PFSK-1 (cell line): Measurements from ENCODE around the gene MYH7B.

Experiments used
- FOXP2 ChIP-seq: optimal IDR thresholded peaks from 2 replicates; pipeline ENCODE3; 2011; ENCODE audit warnings: borderline replicate concordance, control low read depth, inconsistent platforms; ENCODE audit not compliant: insufficient read depth; ENCODE audit errors: extremely low read length, extremely low read depth
- POLR2AphosphoS5 ChIP-seq: IDR thresholded peaks from 2 replicates; pipeline ENCODE4 v1.6.1; 2012; ENCODE audit warnings: low read depth, mild to moderate bottlenecking, control low read depth, low read length, moderate library complexity
- SIN3A ChIP-seq: IDR thresholded peaks from 2 replicates; pipeline ENCODE4 v1.6.1; 2012; ENCODE audit warnings: mild to moderate bottlenecking, low read length, moderate library complexity, borderline replicate concordance; ENCODE audit not compliant: insufficient read depth
- TAF1 ChIP-seq: IDR thresholded peaks from 2 replicates; pipeline ENCODE4 v1.6.1; 2012; ENCODE audit warnings: low read length, control low read depth, borderline replicate concordance; ENCODE audit not compliant: insufficient read depth
- TF ChIP-seq, protein P1 (sequence below), 2 experiments: IDR thresholded peaks; 2 replicates each; pipeline versions ENCODE4 v1.6.1 to v1.8.0; 2011 to 2012; ENCODE audit warnings: low read depth in 2 of 2, low read length in 2 of 2, control low read depth in 1 of 2, inconsistent platforms in 1 of 2, mild to moderate bottlenecking in 1 of 2, moderate library complexity in 1 of 2; ENCODE audit not compliant: insufficient read depth in 1 of 2

DNA sequence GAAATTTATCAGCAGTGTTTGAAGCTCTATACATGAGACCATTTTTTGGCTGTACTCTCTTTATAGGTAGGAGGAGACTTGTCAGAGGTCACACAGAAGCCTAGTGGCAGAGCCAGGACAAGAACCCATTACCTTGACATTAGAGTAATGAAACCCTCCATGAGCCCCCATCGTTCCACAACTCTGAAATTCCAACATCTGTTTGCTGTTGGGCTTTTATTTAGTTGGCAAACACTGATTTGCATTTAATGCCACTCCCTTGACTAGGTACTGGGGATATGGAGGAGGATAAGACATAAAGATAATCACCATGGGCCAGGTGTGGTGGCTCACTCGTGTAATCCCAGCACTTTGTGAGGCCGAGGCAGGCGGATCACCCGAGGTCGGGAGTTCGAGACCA, 1.7 kb upstream of the MYH7B start:
- TF ChIP-seq POLR2AphosphoS5 (no peak), SIN3A (no peak), TAF1 (no peak), FOXP2 (no peak)
- TF ChIP-seq, protein P1, sequence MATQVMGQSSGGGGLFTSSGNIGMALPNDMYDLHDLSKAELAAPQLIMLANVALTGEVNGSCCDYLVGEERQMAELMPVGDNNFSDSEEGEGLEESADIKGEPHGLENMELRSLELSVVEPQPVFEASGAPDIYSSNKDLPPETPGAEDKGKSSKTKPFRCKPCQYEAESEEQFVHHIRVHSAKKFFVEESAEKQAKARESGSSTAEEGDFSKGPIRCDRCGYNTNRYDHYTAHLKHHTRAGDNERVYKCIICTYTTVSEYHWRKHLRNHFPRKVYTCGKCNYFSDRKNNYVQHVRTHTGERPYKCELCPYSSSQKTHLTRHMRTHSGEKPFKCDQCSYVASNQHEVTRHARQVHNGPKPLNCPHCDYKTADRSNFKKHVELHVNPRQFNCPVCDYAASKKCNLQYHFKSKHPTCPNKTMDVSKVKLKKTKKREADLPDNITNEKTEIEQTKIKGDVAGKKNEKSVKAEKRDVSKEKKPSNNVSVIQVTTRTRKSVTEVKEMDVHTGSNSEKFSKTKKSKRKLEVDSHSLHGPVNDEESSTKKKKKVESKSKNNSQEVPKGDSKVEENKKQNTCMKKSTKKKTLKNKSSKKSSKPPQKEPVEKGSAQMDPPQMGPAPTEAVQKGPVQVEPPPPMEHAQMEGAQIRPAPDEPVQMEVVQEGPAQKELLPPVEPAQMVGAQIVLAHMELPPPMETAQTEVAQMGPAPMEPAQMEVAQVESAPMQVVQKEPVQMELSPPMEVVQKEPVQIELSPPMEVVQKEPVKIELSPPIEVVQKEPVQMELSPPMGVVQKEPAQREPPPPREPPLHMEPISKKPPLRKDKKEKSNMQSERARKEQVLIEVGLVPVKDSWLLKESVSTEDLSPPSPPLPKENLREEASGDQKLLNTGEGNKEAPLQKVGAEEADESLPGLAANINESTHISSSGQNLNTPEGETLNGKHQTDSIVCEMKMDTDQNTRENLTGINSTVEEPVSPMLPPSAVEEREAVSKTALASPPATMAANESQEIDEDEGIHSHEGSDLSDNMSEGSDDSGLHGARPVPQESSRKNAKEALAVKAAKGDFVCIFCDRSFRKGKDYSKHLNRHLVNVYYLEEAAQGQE (IDR thresholded peaks at IDR 0.05; ENCODE audit: insufficient read depth in 1 of 2, low read depth in 2 of 2, low read length in 2 of 2) = no peak
